ENCODE measurements around the gene MAPRE2. TPM values are rescaled to one million over a fixed set of nuclear protein-coding genes. Genes with fewer than 3 reads are reported as not detected.

The MAPRE2 gene
- total RNA-seq, 1 experiment from 2014 or later, result 9.1 TPM

GRCh38 chr18:35138773-35139172, 97.6 kb downstream of the MAPRE2 start:
- H3K4me1 ChIP-seq (replicated peaks; ENCODE audit: insufficient read depth), result no peaks in the 10 kb centered on the region
- CTCF ChIA-PET, result no interaction called here
- H3K9me2 ChIP-seq (ENCODE audit: insufficient read depth), result no peaks in the 10 kb centered on the region
- no peaks in the 10 kb centered on the region for H3K79me2 ChIP-seq (ENCODE audit: low read depth)
- TF ChIP-seq EZH2 (IDR thresholded peaks at IDR 0.05; ENCODE audit: low read depth), result no peak
- TF ChIP-seq CTCF (conservative IDR thresholded peaks at IDR 0.05), result no peak
- no peaks in the 10 kb centered on the region for H4K20me1 ChIP-seq (ENCODE audit: insufficient read depth)
- no peak for DNase-seq
- no peaks in the 10 kb centered on the region for H3K27me3 ChIP-seq (ENCODE audit: insufficient read depth, low read depth)
- H3K4me2 ChIP-seq, result no peak overlapping the region
- no peaks in the 10 kb centered on the region for H3F3A ChIP-seq (ENCODE audit: insufficient read depth, low read depth)
- H2AFZ ChIP-seq, result no peak overlapping the region
- no peaks in the 10 kb centered on the region for H3K9me3 ChIP-seq (ENCODE audit: insufficient read depth, low read depth)
- H3K4me3 ChIP-seq, result no peak overlapping the region
- intact Hi-C loops (cut with micrococcal nuclease; ENCODE audit: unreplicated experiment), result no loop called here
- BruUV-seq (replicated peaks), result no TSS peak
- no peaks in the 10 kb centered on the region for H3K36me3 ChIP-seq (ENCODE audit: low read depth)
- POLR2A ChIA-PET (ENCODE audit: unreplicated experiment), result no interaction called here
- H3K27ac ChIP-seq, result no peak overlapping the region

GRCh38 chr18:35139517-35139916, 98.3 kb downstream of the MAPRE2 start:
- Histone ChIP-seq H2AFZ (no peak overlapping the region), H4K20me1 (ENCODE audit: insufficient read depth) (no peaks in the 10 kb centered on the region), H3K9me3 (ENCODE audit: insufficient read depth, low read depth) (no peaks in the 10 kb centered on the region), H3K27ac (no peak overlapping the region), H3K79me2 (ENCODE audit: low read depth) (no peaks in the 10 kb centered on the region), H3K4me2 (no peak overlapping the region), H3K4me3 (no peak overlapping the region), H3K9me2 (ENCODE audit: insufficient read depth) (no peaks in the 10 kb centered on the region), H3K4me1 (replicated peaks; ENCODE audit: insufficient read depth) (no peaks in the 10 kb centered on the region), H3K36me3 (ENCODE audit: low read depth) (no peaks in the 10 kb centered on the region), H3K27me3 (ENCODE audit: insufficient read depth, low read depth) (no peaks in the 10 kb centered on the region), H3F3A (ENCODE audit: insufficient read depth, low read depth) (no peaks in the 10 kb centered on the region)
- POLR2A ChIA-PET (ENCODE audit: unreplicated experiment), result no interaction called here
- TF ChIP-seq CTCF (conservative IDR thresholded peaks at IDR 0.05) (no peak), EZH2 (IDR thresholded peaks at IDR 0.05; ENCODE audit: low read depth) (no peak)
- intact Hi-C loops (cut with micrococcal nuclease; ENCODE audit: unreplicated experiment), result no loop called here
- no peak for DNase-seq
- BruUV-seq (replicated peaks), result no TSS peak
- CTCF ChIA-PET, result no interaction called here

GRCh38 chr18:35141077-35141476, 99.9 kb downstream of the MAPRE2 start:
- BruUV-seq (replicated peaks), result no TSS peak
- H3K27me3 ChIP-seq (ENCODE audit: insufficient read depth, low read depth), result no peaks in the 10 kb centered on the region
- no peak overlapping the region for H3K27ac ChIP-seq

More at GRCh38 chr18:35141077-35141476, 99.9 kb downstream of the MAPRE2 start:
- TF ChIP-seq EZH2 (IDR thresholded peaks at IDR 0.05; ENCODE audit: low read depth) (no peak), CTCF (conservative IDR thresholded peaks at IDR 0.05) (no peak)
- Histone ChIP-seq H3K4me1 (replicated peaks; ENCODE audit: insufficient read depth) (no peaks in the 10 kb centered on the region), H3K9me3 (ENCODE audit: insufficient read depth, low read depth) (no peaks in the 10 kb centered on the region), H3K9me2 (ENCODE audit: insufficient read depth) (no peaks in the 10 kb centered on the region), H3K79me2 (ENCODE audit: low read depth) (no peaks in the 10 kb centered on the region), H2AFZ (no peak overlapping the region), H4K20me1 (ENCODE audit: insufficient read depth) (no peaks in the 10 kb centered on the region), H3F3A (ENCODE audit: insufficient read depth, low read depth) (no peaks in the 10 kb centered on the region), H3K4me2 (no peak overlapping the region), H3K36me3 (ENCODE audit: low read depth) (no peaks in the 10 kb centered on the region), H3K4me3 (no peak overlapping the region)
- CTCF ChIA-PET, result no interaction called here
- POLR2A ChIA-PET (ENCODE audit: unreplicated experiment), result no interaction called here
- DNase-seq, result no peak
- intact Hi-C loops (cut with micrococcal nuclease; ENCODE audit: unreplicated experiment), result loop anchor here (5.0 kb wide), 1 partner anchor 259 kb away; no protein-coding TSS in a partner anchor

Data from PC-9 (cell line).